HFFc6 (cell line): ENCODE results near the gene MEST. TPM values are rescaled to one million over a fixed set of nuclear protein-coding genes. Genes with fewer than 3 reads are reported as not detected.
"Not testable (repeated sequence)": the region's sequence is repeated elsewhere in the genome, so short reads cannot be mapped to it uniquely, and the experiment has no call there.

ENCODE experiments used
- DNase-seq: peaks from one replicate; pipeline ENCODE4 v3.0.0-alpha.2; 2018
- H3K27ac Mint-ChIP-seq: 2 replicates; pipeline ENCODE4 v1.8.0; 2020; ENCODE audit warnings: mild to moderate bottlenecking, mixed read lengths
- H3K27me3 Mint-ChIP-seq: 2 replicates; pipeline ENCODE4 v1.8.0; 2021; ENCODE audit warnings: mild to moderate bottlenecking, moderate library complexity, mixed read lengths; ENCODE audit not compliant: insufficient read depth
- H3K36me3 Mint-ChIP-seq: 2 replicates; pipeline ENCODE4 v1.8.0; 2021; ENCODE audit warnings: low read depth, mixed read lengths
- H3K4me1 Mint-ChIP-seq: 2 replicates; pipeline ENCODE4 v1.8.0; 2020; ENCODE audit warnings: low read depth, mixed read lengths
- H3K4me3 Mint-ChIP-seq: 2 replicates; pipeline ENCODE4 v1.8.0; 2020; ENCODE audit warnings: mild to moderate bottlenecking, moderate library complexity, mixed read lengths
- H3K9me3 Mint-ChIP-seq: 2 replicates; pipeline ENCODE4 v1.8.0; 2020; ENCODE audit warnings: mild to moderate bottlenecking, mixed read lengths
- long read RNA-seq: library from polyadenylated mRNA; unstranded; transcript quantifications from one replicate; pipeline ENCODE4 v2.0.0, GENCODE V29; 2019
- total RNA-seq, 6 experiments: library from RNA; stranded (reverse); fragmentation: NEBNext Ultra II Directional; extraction: Animal tissue kit (Norgen Biotek cat#: 25700); gene quantifications; 2 replicates in 1 of 6; 3 replicates in 5 of 6; pipeline ENCODE4 v1.2.3, GENCODE V29; 2021
- TF ChIP-seq, protein P1 (sequence below): fragments of 200-600 bp; sonication (generic); IDR thresholded peaks from 2 replicates; pipeline ENCODE4 v1.5.0; 2021; ENCODE audit warnings: antibody characterized with exemption, mild to moderate bottlenecking

Gene MEST, protein sequence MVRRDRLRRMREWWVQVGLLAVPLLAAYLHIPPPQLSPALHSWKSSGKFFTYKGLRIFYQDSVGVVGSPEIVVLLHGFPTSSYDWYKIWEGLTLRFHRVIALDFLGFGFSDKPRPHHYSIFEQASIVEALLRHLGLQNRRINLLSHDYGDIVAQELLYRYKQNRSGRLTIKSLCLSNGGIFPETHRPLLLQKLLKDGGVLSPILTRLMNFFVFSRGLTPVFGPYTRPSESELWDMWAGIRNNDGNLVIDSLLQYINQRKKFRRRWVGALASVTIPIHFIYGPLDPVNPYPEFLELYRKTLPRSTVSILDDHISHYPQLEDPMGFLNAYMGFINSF
- total RNA-seq: 1 to 10 TPM in 4 of 6 experiments, under 1 TPM in 2; 0.28 to 3.7 (median 2.1) TPM
- long read RNA-seq: 0 reads

DNA sequence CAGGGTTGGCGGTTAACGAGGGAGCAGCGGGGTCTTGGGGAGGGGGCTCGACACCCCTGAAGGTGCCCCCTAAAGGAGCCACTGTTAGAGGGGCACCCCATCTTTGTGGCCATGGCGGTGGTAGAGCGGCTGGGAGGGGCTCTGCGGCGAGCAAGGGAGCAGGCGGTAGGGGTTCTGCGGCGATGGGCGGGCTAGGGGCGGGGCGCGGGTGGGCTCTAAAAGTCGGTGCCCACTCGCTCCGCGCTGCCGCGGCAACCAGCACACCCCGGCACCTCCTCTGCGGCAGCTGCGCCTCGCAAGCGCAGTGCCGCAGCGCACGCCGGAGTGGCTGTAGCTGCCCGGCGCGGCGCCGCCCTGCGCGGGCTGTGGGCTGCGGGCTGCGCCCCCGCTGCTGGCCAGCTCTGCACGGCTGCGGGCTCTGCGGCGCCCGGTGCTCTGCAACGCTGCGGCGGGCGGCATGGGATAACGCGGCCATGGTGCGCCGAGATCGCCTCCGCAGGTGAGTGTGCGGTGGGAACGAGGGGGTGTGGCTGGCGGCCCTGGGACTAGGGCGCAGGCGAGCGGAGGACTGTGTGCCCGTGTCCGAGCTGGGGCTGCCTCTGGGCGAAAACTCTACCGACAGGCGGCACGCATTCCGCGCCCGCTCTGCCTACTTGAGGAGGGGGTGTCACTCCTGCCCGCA lies at the start of gene MEST:
Gene MEST (plus strand): TSS at position 245 of the 682 bp plus-strand sequence. CDS start 229 bp downstream, at position 474.
- H3K36me3 Mint-ChIP-seq: no peaks in the 10 kb centered on the region
- peaks cover 30% of the 10 kb centered on the region for H3K27me3 Mint-ChIP-seq
- H3K4me3 Mint-ChIP-seq: peak within 1 kb of the TSS; percentile 79
- peaks cover 34% of the 10 kb centered on the region for H3K4me1 Mint-ChIP-seq
- no peak for DNase-seq
- peaks cover 13% of the 10 kb centered on the region for H3K9me3 Mint-ChIP-seq
- TF ChIP-seq, protein P1, sequence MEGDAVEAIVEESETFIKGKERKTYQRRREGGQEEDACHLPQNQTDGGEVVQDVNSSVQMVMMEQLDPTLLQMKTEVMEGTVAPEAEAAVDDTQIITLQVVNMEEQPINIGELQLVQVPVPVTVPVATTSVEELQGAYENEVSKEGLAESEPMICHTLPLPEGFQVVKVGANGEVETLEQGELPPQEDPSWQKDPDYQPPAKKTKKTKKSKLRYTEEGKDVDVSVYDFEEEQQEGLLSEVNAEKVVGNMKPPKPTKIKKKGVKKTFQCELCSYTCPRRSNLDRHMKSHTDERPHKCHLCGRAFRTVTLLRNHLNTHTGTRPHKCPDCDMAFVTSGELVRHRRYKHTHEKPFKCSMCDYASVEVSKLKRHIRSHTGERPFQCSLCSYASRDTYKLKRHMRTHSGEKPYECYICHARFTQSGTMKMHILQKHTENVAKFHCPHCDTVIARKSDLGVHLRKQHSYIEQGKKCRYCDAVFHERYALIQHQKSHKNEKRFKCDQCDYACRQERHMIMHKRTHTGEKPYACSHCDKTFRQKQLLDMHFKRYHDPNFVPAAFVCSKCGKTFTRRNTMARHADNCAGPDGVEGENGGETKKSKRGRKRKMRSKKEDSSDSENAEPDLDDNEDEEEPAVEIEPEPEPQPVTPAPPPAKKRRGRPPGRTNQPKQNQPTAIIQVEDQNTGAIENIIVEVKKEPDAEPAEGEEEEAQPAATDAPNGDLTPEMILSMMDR: no peak
- no peak within 1 kb of the TSS for H3K27ac Mint-ChIP-seq

DNA sequence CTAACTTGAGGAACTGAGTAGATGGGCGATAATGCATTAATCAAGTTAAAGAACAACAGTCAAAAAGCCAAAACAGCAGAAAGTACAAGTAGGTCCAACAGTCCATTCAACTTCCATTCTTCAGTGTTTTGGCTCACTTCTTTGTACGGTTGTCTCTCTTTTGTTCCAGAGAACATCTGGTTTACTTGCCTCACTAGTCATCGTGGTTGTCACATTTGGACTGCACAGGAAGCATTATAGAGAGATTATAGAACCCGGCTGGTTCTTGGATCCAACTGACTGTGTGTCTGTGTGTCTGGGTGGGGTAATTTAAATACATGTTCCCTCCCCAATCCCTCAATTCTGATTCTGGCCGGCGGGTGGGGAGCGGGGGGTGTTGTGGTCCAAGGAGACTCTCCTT lies 49.3 kb upstream of the MEST start:
- H3K9me3 Mint-ChIP-seq: peaks cover 7% of the 10 kb centered on the region
- H3K27me3 Mint-ChIP-seq: peaks cover 10% of the 10 kb centered on the region
- H3K4me3 Mint-ChIP-seq: no peak overlapping the region
- no peak for DNase-seq
- H3K36me3 Mint-ChIP-seq: no peaks in the 10 kb centered on the region; the same call in 1 of the 2 replicates
- H3K27ac Mint-ChIP-seq: no peak overlapping the region
- H3K4me1 Mint-ChIP-seq: peaks cover 20% of the 10 kb centered on the region
- TF ChIP-seq, protein P1: no peak

GRCh38 chr7:130444234-130444633 lies 47.7 kb upstream of the MEST start:
- TF ChIP-seq, protein P1: no peak
- Mint-ChIP-seq H3K27me3 (peaks cover 10% of the 10 kb centered on the region), H3K9me3 (peaks cover 17% of the 10 kb centered on the region), H3K27ac (no peak overlapping the region), H3K36me3 (peaks cover 7% of the 10 kb centered on the region), H3K4me1 (peaks cover 20% of the 10 kb centered on the region), H3K4me3 (no peak overlapping the region)
- no peak for DNase-seq

- Mint-ChIP-seq H3K4me1 (peaks cover 20% of the 10 kb centered on the region), H3K36me3 (peaks cover 7% of the 10 kb centered on the region), H3K9me3 (peaks cover 17% of the 10 kb centered on the region), H3K27ac (no peak overlapping the region), H3K27me3 (peaks cover 7% of the 10 kb centered on the region), H3K4me3 (no peak overlapping the region)
- no peak for DNase-seq
- TF ChIP-seq, protein P1: 0 out of 2 replicates have a peak, but pooled peaks have one; percentile 9
These were observed 47.0 kb upstream of the MEST start for GRCh38 chr7:130444751-130445407.

- Mint-ChIP-seq H3K27ac (no peak overlapping the region), H3K27me3 (peaks cover 7% of the 10 kb centered on the region), H3K4me1 (peaks cover 8% of the 10 kb centered on the region), H3K4me3 (no peak overlapping the region), H3K9me3 (peaks cover 14% of the 10 kb centered on the region), H3K36me3 (peaks cover 7% of the 10 kb centered on the region)
- no peak for DNase-seq
- TF ChIP-seq, protein P1: no peak
These were observed 45.6 kb upstream of the MEST start for GRCh38 chr7:130446259-130446658.

GRCh38 chr7:130451344-130451743 lies 40.5 kb upstream of the MEST start:
- peaks cover 14% of the 10 kb centered on the region for H3K9me3 Mint-ChIP-seq
- not testable (repeated sequence) for H3K36me3 Mint-ChIP-seq, H3K4me3 Mint-ChIP-seq, H3K27ac Mint-ChIP-seq, H3K4me1 Mint-ChIP-seq, H3K27me3 Mint-ChIP-seq, DNase-seq
